ENCODE measurements around the gene CNTROB.
"Not testable (repeated sequence)": the region's sequence is repeated elsewhere in the genome, so short reads cannot be mapped to it uniquely, and the experiment has no call there.

CNTROB gene

GRCh38 chr17:7947651-7948050 lies 15.6 kb downstream of the CNTROB start:
- no peak for DNase-seq

- no peak for DNase-seq
Observed at GRCh38 chr17:7950578-7950977, 18.6 kb downstream of the CNTROB start.

GRCh38 chr17:7951143-7951792 lies 19.3 kb downstream of the CNTROB start:
- no peak for DNase-seq

GRCh38 chr17:7953266-7953665 lies 21.3 kb downstream of the CNTROB start:
- DNase-seq, result not testable (repeated sequence)

- no peak for DNase-seq
Observed at GRCh38 chr17:7955414-7956227, 23.6 kb downstream of the CNTROB start.

GRCh38 chr17:7956228-7956965 lies 24.4 kb downstream of the CNTROB start:
- DNase-seq, result no peak

- DNase-seq, result no peak
Observed at GRCh38 chr17:7959503-7960253, 27.7 kb downstream of the CNTROB start.

- no peak for DNase-seq
Observed at GRCh38 chr17:7961421-7961820, 29.4 kb downstream of the CNTROB start.

GRCh38 chr17:7967751-7968150 lies 35.7 kb downstream of the CNTROB start:
- DNase-seq, result no peak

GRCh38 chr17:7969433-7969832 lies 37.4 kb downstream of the CNTROB start:
- no peak for DNase-seq

- no peak for DNase-seq
Observed at GRCh38 chr17:7971651-7972050, 39.6 kb downstream of the CNTROB start.

GRCh38 chr17:7972131-7972785 lies 40.3 kb downstream of the CNTROB start:
- DNase-seq, result no peak

- DNase-seq, result no peak
Observed at GRCh38 chr17:7974638-7975131, 42.7 kb downstream of the CNTROB start.

- no peak for DNase-seq
Observed at GRCh38 chr17:7977039-7977438, 45.0 kb downstream of the CNTROB start.

GRCh38 chr17:7977805-7978204 lies 45.8 kb downstream of the CNTROB start:
- no peak for DNase-seq

GRCh38 chr17:7982173-7982572 lies 50.2 kb downstream of the CNTROB start:
- no peak for DNase-seq

GRCh38 chr17:7982666-7983065 lies 50.7 kb downstream of the CNTROB start:
- no peak for DNase-seq

- no peak for DNase-seq
Observed at GRCh38 chr17:7984904-7985303, 52.9 kb downstream of the CNTROB start.

- no peak for DNase-seq
Observed at GRCh38 chr17:7987112-7987893, 55.3 kb downstream of the CNTROB start.

GRCh38 chr17:7988750-7989178 lies 56.8 kb downstream of the CNTROB start:
- DNase-seq, result peak; percentile 49
